PC-9 (cell line): ENCODE measurements around the gene DYRK2.

Experiments used
- CTCF ChIP-seq: fragments of 200-600 bp; sonication (generic); conservative IDR thresholded peaks from 2 replicates; pipeline ENCODE4 v1.6.1; 2017; ENCODE audit warnings: mixed run types, antibody characterized with exemption, mild to moderate bottlenecking, moderate library complexity
- EZH2 ChIP-seq: fragments of 200-600 bp; sonication (generic); IDR thresholded peaks from 2 replicates; pipeline ENCODE4 v1.8.0; 2017; ENCODE audit warnings: antibody characterized with exemption, low read depth

GRCh38 chr12:67658486-67658885, 9.9 kb downstream of the DYRK2 start:
- TF ChIP-seq CTCF (no peak), EZH2 (no peak)
